Adrenal gland (tissue), 19 donors: ENCODE measurements around the gene RAD51AP1. TPM values are rescaled to one million over a fixed set of nuclear protein-coding genes. Genes with fewer than 3 reads are reported as not detected.

Experiments
- DNase-seq, 7 donors: peaks; one replicate each; pipeline ENCODE4 v3.0.0-alpha.2; 2019 to 2020
- H3K27ac ChIP-seq, 5 donors: fragments of 200-600 bp; sonication (generic) in 4 of 5; 1 replicate in 3 of 5; 2 replicates in 2 of 5; pipeline versions ENCODE4 v1.5.1 to v1.8.0; 2016 to 2020; ENCODE audit warnings: mild to moderate bottlenecking in 1 of 5
- H3K27me3 ChIP-seq: fragments of 200-600 bp; 2 replicates; pipeline ENCODE4 v1.8.0; 2021
- H3K36me3 ChIP-seq, 2 donors: fragments of 200-600 bp; replicated peaks in 1 of 2; 1 replicate in 1 of 2; 2 replicates in 1 of 2; pipeline versions ENCODE4 v1.5.1 to v1.8.0; 2018 to 2022
- H3K4me1 ChIP-seq, 2 donors: fragments of 200-600 bp; replicated peaks in 1 of 2; 1 replicate in 1 of 2; 2 replicates in 1 of 2; pipeline versions ENCODE4 v1.5.1 to v1.8.0; 2018 to 2021
- H3K4me3 ChIP-seq, 4 donors: fragments of 200-600 bp; sonication (generic) in 3 of 4; one replicate each; pipeline ENCODE4 v1.5.1; 2016 to 2018
- H3K9me3 ChIP-seq, 3 donors: fragments of 200-600 bp; sonication (generic) in 1 of 3; replicated peaks in 1 of 3; 1 replicate in 2 of 3; 2 replicates in 1 of 3; pipeline versions ENCODE4 v1.5.1 to v1.8.0; 2016 to 2021
- CTCF ChIP-seq, 6 experiments: fragments of 450-650 bp in 4 of 6; fragments of 200-600 bp in 2 of 6; sonication (generic) in 1 of 6; IDR thresholded peaks; 1 replicate in 5 of 6; 2 replicates in 1 of 6; pipeline versions ENCODE4 v1.5.1 to v1.8.0; 2016 to 2021; ENCODE audit warnings: antibody characterized with exemption in 6 of 6, mild to moderate bottlenecking in 2 of 6, moderate library complexity in 1 of 6
- POLR2A ChIP-seq, 2 donors: fragments of 450-650 bp; IDR thresholded peaks; one replicate each; pipeline ENCODE4 v1.6.1; 2017; ENCODE audit warnings: antibody characterized with exemption in 2 of 2, mild to moderate bottlenecking in 2 of 2, moderate library complexity in 1 of 2
- WGBS, 4 donors: extraction: QIAGEN DNeasy Blood & Tissue Kit in 2 of 4; methylation state at CpG; one replicate each; pipeline versions ENCODE4 v1.1.5 to v1.1.7; 2013 to 2017; 5-methylcytosine and 5-hydroxymethylcytosine counted together
- intact Hi-C, 2 donors: fragments of 100-400 bp; cut with DNase I; formaldehyde crosslinking; loops; one replicate each; pipeline versions ENCODE4 v1.14.1 to v1.15.0; 2022 to 2023
- long read RNA-seq, 10 donors: library from polyadenylated mRNA in 3 of 10; unstranded in 2 of 10; stranded (forward) in 1 of 10; transcript quantifications; one replicate each; pipeline ENCODE4 v2.0.0 and lab custom pipeline, GENCODE V29; 2021 to 2026
- polyA plus RNA-seq, 3 donors: library from polyadenylated mRNA; stranded (reverse); fragments of 200-250 nt in 2 of 3; fragments of 350-450 nt in 1 of 3; fragmentation: Illumina TruSeq in 1 of 3; extraction: RNeasy Lipid Tissue Mini Kit (QIAGEN cat#74804) in 1 of 3; gene quantifications; one replicate each; pipeline ENCODE4 v1.2.3, GENCODE V29; 2013 to 2014
- total RNA-seq, 9 donors: library from RNA; depleted of rRNA in 4 of 9; stranded (reverse); fragments of >200 nt in 4 of 9; fragments of 120-200 nt in 1 of 9; fragmentation: NEBNext Ultra II Directional in 1 of 9; extraction: Animal tissue kit (Norgen Biotek cat#: 25700) in 1 of 9; gene quantifications; one replicate each; pipeline versions ENCODE4 v1.1.0 to v1.2.4, GENCODE V29; 2013 to 2023
- donor health status: healthy with polysubstance abuse.
- donor health status: Bipolar disorder and iron deficiency.
- donor health status: DM: yes; HTN: yes; CAD: no.
- donor health status: DM: no; HTN: no; CAD: no.
- donor health status: DM: no; HTN: no; CAD: no.
- donor health status: DM: yes; HTN: yes; CAD: no.

The RAD51AP1 gene
- total RNA-seq (10 to 100 TPM in 1 of 9 donors, 1 to 10 TPM in 6, under 1 TPM in 1, not detected in 1; 0.55 to 12.1 (median 2.3) TPM), polyA plus RNA-seq (1 to 10 TPM in 2 of 3 donors, under 1 TPM in 1; 0.57 to 3.2 (median 1.1) TPM)
- long read RNA-seq, donor 1, partial matches to known transcripts: 0 of 1 reads
- long read RNA-seq, donor 1, other reads (novel, unspliced or antisense): 0 of 1 reads
- long read RNA-seq, donor 2, partial matches to known transcripts: 0 of 1 reads
- long read RNA-seq, donor 2, other reads (novel, unspliced or antisense): 0 of 1 reads
- long read RNA-seq, donor 3: 0 reads
- long read RNA-seq, donor 4, partial matches to known transcripts: 0 of 2 reads
- long read RNA-seq, donor 4, other reads (novel, unspliced or antisense): 0 of 2 reads
- long read RNA-seq, donor 5, partial matches to known transcripts: 0 of 1 reads
- long read RNA-seq, donor 5, other reads (novel, unspliced or antisense): 1 of 1 reads
- long read RNA-seq, donor 6, partial matches to known transcripts: 2 of 3 reads
- long read RNA-seq, donor 6, other reads (novel, unspliced or antisense): 0 of 3 reads
- long read RNA-seq, donor 7, partial matches to known transcripts: 0 of 2 reads
- long read RNA-seq, donor 7, other reads (novel, unspliced or antisense): 0 of 2 reads
- long read RNA-seq, donor 8, partial matches to known transcripts: 0 of 1 reads
- long read RNA-seq, donor 8, other reads (novel, unspliced or antisense): 0 of 1 reads
- long read RNA-seq, donor 9, partial matches to known transcripts: 0 of 1 reads
- long read RNA-seq, donor 9, other reads (novel, unspliced or antisense): 0 of 1 reads
- long read RNA-seq, donor 10: 0 reads

- H3K27ac ChIP-seq: peak within 1 kb of the TSS; percentile 70 to 96 (median 94)
- intact Hi-C loops: loop anchor here in 1 of 2 donors (10.0 kb wide), 1 partner anchor 234 kb away; no protein-coding TSS in a partner anchor
Observed at GRCh38 chr12:4538207-4539160, at the start of gene RAD51AP1. TSS of gene RAD51AP1 (plus strand) at chr12:4538890. CDS start at chr12:4538940, 50 bp downstream.

GRCh38 chr12:4489556-4489955 lies 49.1 kb upstream of the RAD51AP1 start:
- intact Hi-C loops: no loop called here
- Histone ChIP-seq H3K9me3 (no peaks in the 10 kb centered on the region), H3K4me3 (no peak overlapping the region), H3K27me3 (no peaks in the 10 kb centered on the region), H3K27ac (no peak overlapping the region), H3K36me3 (peaks cover 0 to 12% of the 10 kb centered on the region in 2 donors), H3K4me1 (no peaks in the 10 kb centered on the region)
- TF ChIP-seq POLR2A (IDR thresholded peaks at IDR 0.05) (no peak), CTCF (IDR thresholded peaks at IDR 0.05) (no peak)
- DNase-seq: no peak
- WGBS, 4 donors: 91 to 97% (median 95%) methylated on average over 2 of the region's 2 CpGs

More at GRCh38 chr12:4538207-4539160, at the start of gene RAD51AP1:
- peak within 1 kb of the TSS; percentile 19 to 82 (median 74) for H3K4me3 ChIP-seq
- 0 to 1% (median 1%) methylated on average over 46 to 49 of the region's 49 CpGs for WGBS, 4 donors
- no peaks in the 10 kb centered on the region for H3K9me3 ChIP-seq
- H3K4me1 ChIP-seq: peaks cover 11 to 19% of the 10 kb centered on the region in 2 donors
- peak; percentile 94 to 98 (median 95) for DNase-seq
- TF ChIP-seq POLR2A (IDR thresholded peaks at IDR 0.05) (peak in 1 of 2 donors; percentile 32), CTCF (IDR thresholded peaks at IDR 0.05) (no peak)
- H3K36me3 ChIP-seq: peaks cover 0 to 12% of the 10 kb centered on the region in 2 donors
- no peaks in the 10 kb centered on the region for H3K27me3 ChIP-seq

- no peaks in the 10 kb centered on the region for H3K4me1 ChIP-seq
- H3K4me3 ChIP-seq: no peak overlapping the region
- DNase-seq: no peak
- WGBS, 4 donors: 96 to 100% (median 98%) methylated on average over 1 of the region's 1 CpG
- H3K27me3 ChIP-seq: no peaks in the 10 kb centered on the region
- peaks cover 0 to 12% of the 10 kb centered on the region in 2 donors for H3K36me3 ChIP-seq
- intact Hi-C loops: no loop called here
- no peak overlapping the region for H3K27ac ChIP-seq
- no peaks in the 10 kb centered on the region for H3K9me3 ChIP-seq
- TF ChIP-seq CTCF (IDR thresholded peaks at IDR 0.05) (no peak), POLR2A (IDR thresholded peaks at IDR 0.05) (no peak)
Observed at GRCh38 chr12:4490973-4491372, 47.7 kb upstream of the RAD51AP1 start.
